Nephron progenitor cell (in vitro differentiated cells): Measurements from ENCODE around the gene RPL26.
"Not testable (repeated sequence)": the region's sequence is repeated elsewhere in the genome, so short reads cannot be mapped to it uniquely, and the experiment has no call there.

ENCODE experiments used
- DNase-seq: peaks from one replicate; pipeline ENCODE4 v3.0.0; 2021
- H3K27ac Mint-ChIP-seq: 2 replicates; pipeline ENCODE4 v1.8.0; 2021; ENCODE audit warnings: mild to moderate bottlenecking, moderate library complexity, mixed read lengths
- H3K27me3 Mint-ChIP-seq: 2 replicates; pipeline ENCODE4 v1.8.0; 2021; ENCODE audit warnings: mild to moderate bottlenecking, low read depth, mixed read lengths; ENCODE audit not compliant: poor library complexity
- H3K36me3 Mint-ChIP-seq: 2 replicates; pipeline ENCODE4 v1.8.0; 2021; ENCODE audit warnings: low read depth, mixed read lengths
- H3K4me1 Mint-ChIP-seq: 2 replicates; pipeline ENCODE4 v1.8.0; 2021; ENCODE audit warnings: mixed read lengths
- H3K4me3 Mint-ChIP-seq: 2 replicates; pipeline ENCODE4 v1.8.0; 2021; ENCODE audit warnings: mild to moderate bottlenecking, moderate library complexity, mixed read lengths
- H3K9me3 Mint-ChIP-seq: 2 replicates; pipeline ENCODE4 v1.8.0; 2021; ENCODE audit warnings: mild to moderate bottlenecking, moderate library complexity, mixed read lengths
- CTCF ChIP-seq: fragments of 200-600 bp; sonication (generic); IDR thresholded peaks from 2 replicates; pipeline ENCODE4 v1.5.0; 2021; ENCODE audit warnings: antibody characterized with exemption

RPL26 gene

GRCh38 chr17:8402921-8403536 lies 20.0 kb upstream of the RPL26 start:
- Mint-ChIP-seq H3K27ac (no peak overlapping the region), H3K4me1 (peaks cover 19% of the 10 kb centered on the region), H3K36me3 (no peaks in the 10 kb centered on the region), H3K4me3 (no peak overlapping the region), H3K27me3 (peaks cover 44% of the 10 kb centered on the region), H3K9me3 (no peaks in the 10 kb centered on the region)
- no peak for DNase-seq
- no peak for TF ChIP-seq CTCF

GRCh38 chr17:8401107-8401506 lies 18.1 kb upstream of the RPL26 start:
- no peaks in the 10 kb centered on the region for H3K36me3 Mint-ChIP-seq
- TF ChIP-seq CTCF, result no peak
- H3K27ac Mint-ChIP-seq, result no peak overlapping the region
- no peak for DNase-seq
- peaks cover 9% of the 10 kb centered on the region for H3K4me1 Mint-ChIP-seq
- H3K27me3 Mint-ChIP-seq, result peaks cover 64% of the 10 kb centered on the region
- no peaks in the 10 kb centered on the region for H3K9me3 Mint-ChIP-seq
- H3K4me3 Mint-ChIP-seq, result no peak overlapping the region

GRCh38 chr17:8398980-8399379 lies 16.0 kb upstream of the RPL26 start:
- no peaks in the 10 kb centered on the region for H3K4me1 Mint-ChIP-seq
- no peaks in the 10 kb centered on the region for H3K36me3 Mint-ChIP-seq
- no peak for TF ChIP-seq CTCF
- no peak overlapping the region for H3K27ac Mint-ChIP-seq
- no peaks in the 10 kb centered on the region for H3K9me3 Mint-ChIP-seq
- H3K4me3 Mint-ChIP-seq, result no peak overlapping the region
- DNase-seq, result no peak
- H3K27me3 Mint-ChIP-seq, result peaks cover 79% of the 10 kb centered on the region

- Mint-ChIP-seq H3K36me3 (no peaks in the 10 kb centered on the region), H3K27ac (no peak within 1 kb of the TSS), H3K27me3 (peaks cover 73% of the 10 kb centered on the region), H3K4me3 (no peak within 1 kb of the TSS), H3K9me3 (no peaks in the 10 kb centered on the region), H3K4me1 (no peaks in the 10 kb centered on the region)
- DNase-seq, result no peak
- no peak for TF ChIP-seq CTCF
Observed at GRCh38 chr17:8397636-8398035, 14.6 kb upstream of the RPL26 start, which contains the start of gene RNF222. Gene RNF222 (minus strand): TSS chr17:8397827. CDS start chr17:8393461, 4,366 bp downstream.

GRCh38 chr17:8394497-8394896 lies 11.5 kb upstream of the RPL26 start:
- H3K36me3 Mint-ChIP-seq, H3K9me3 Mint-ChIP-seq, DNase-seq, H3K4me1 Mint-ChIP-seq, H3K27ac Mint-ChIP-seq, H3K4me3 Mint-ChIP-seq: not testable (repeated sequence)
- peaks cover 56% of the 10 kb centered on the region for H3K27me3 Mint-ChIP-seq

GRCh38 chr17:8393470-8394231 lies 10.7 kb upstream of the RPL26 start:
- Mint-ChIP-seq H3K4me3 (no peak overlapping the region), H3K27me3 (peaks cover 48% of the 10 kb centered on the region), H3K27ac (no peak overlapping the region), H3K4me1 (no peaks in the 10 kb centered on the region), H3K36me3 (no peaks in the 10 kb centered on the region), H3K9me3 (no peaks in the 10 kb centered on the region)
- no peak for DNase-seq
- no peak for TF ChIP-seq CTCF
